Neural cell (in vitro differentiated cells): Measurements from ENCODE around the gene CELF5. TPM values are rescaled to one million over a fixed set of nuclear protein-coding genes. Genes with fewer than 3 reads are reported as not detected.

Source experiments
- H2AFZ ChIP-seq: fragments of 200-600, 300-800 bp; sonication (generic), shearing (Covaris generic); 2 replicates; pipeline ENCODE4 v1.6.0; 2014; ENCODE audit warnings: low read depth, mild to moderate bottlenecking, antibody characterized with exemption, low read length, moderate library complexity
- H3F3A ChIP-seq: fragments of 200-600 bp; shearing (Covaris generic); 2 replicates; pipeline ENCODE4 v1.6.1; 2016; ENCODE audit warnings: mild to moderate bottlenecking, moderate library complexity, mixed read lengths, antibody characterized with exemption, low read length; ENCODE audit not compliant: insufficient read depth, poor library complexity, severe bottlenecking
- H3K27ac ChIP-seq: fragments of 200-600, 300-800 bp; sonication (generic), shearing (Covaris generic); 2 replicates; pipeline ENCODE4 v1.5.1; 2014; ENCODE audit warnings: mild to moderate bottlenecking, low read length, moderate library complexity
- H3K27me3 ChIP-seq: fragments of 300-800, 200-600 bp; sonication (generic), shearing (Covaris generic); 2 replicates; pipeline ENCODE4 v1.6.0; 2014; ENCODE audit warnings: mild to moderate bottlenecking, low read depth, low read length, moderate library complexity; ENCODE audit not compliant: insufficient read depth
- H3K36me3 ChIP-seq: fragments of 300-800, 200-600 bp; sonication (generic), shearing (Covaris generic); 2 replicates; pipeline ENCODE4 v1.5.1; 2014; ENCODE audit warnings: mild to moderate bottlenecking, antibody characterized with exemption, low read length, moderate library complexity; ENCODE audit not compliant: insufficient read depth
- H3K4me2 ChIP-seq: fragments of 300-800, 200-600 bp; sonication (generic), shearing (Covaris generic); 2 replicates; pipeline ENCODE4 v1.6.0; 2014; ENCODE audit warnings: mild to moderate bottlenecking, low read length
- H3K4me3 ChIP-seq: fragments of 300-800, 200-600 bp; sonication (generic), shearing (Covaris generic); 2 replicates; pipeline ENCODE4 v1.5.1; 2014; ENCODE audit warnings: mild to moderate bottlenecking, low read length, moderate library complexity
- H3K79me2 ChIP-seq: fragments of 200-600 bp; shearing (Covaris generic); replicated peaks from 2 replicates; pipeline ENCODE4 v1.6.0; 2014; ENCODE audit warnings: mild to moderate bottlenecking, low read length, moderate library complexity; ENCODE audit not compliant: insufficient read depth
- H3K9ac ChIP-seq: fragments of 300-800, 200-600 bp; sonication (generic), shearing (Covaris generic); 2 replicates; pipeline ENCODE4 v1.6.1; 2016; ENCODE audit warnings: mild to moderate bottlenecking, low read length, mixed read lengths
- H3K9me2 ChIP-seq: fragments of 200-600 bp; shearing (Covaris generic); 2 replicates; pipeline ENCODE4 v1.6.1; 2016; ENCODE audit warnings: mild to moderate bottlenecking, low read length, mixed read lengths; ENCODE audit not compliant: insufficient read depth
- H3K9me3 ChIP-seq: fragments of 200-600, 300-800 bp; sonication (generic), shearing (Covaris generic); 2 replicates; pipeline ENCODE4 v1.6.1; 2016; ENCODE audit warnings: mild to moderate bottlenecking, mixed run types, low read length, moderate library complexity, mixed read lengths
- H4K20me1 ChIP-seq: fragments of 200-600 bp; shearing (Covaris generic); 2 replicates; pipeline ENCODE4 v1.6.1; 2016; ENCODE audit warnings: mild to moderate bottlenecking, mixed run types; ENCODE audit not compliant: insufficient read depth
- CTCF ChIP-seq: fragments of 450-650 bp; IDR thresholded peaks from 2 replicates; pipeline ENCODE4 v1.5.1; 2014; ENCODE audit warnings: antibody characterized with exemption, mild to moderate bottlenecking, moderate library complexity; ENCODE audit not compliant: poor library complexity, severe bottlenecking
- EP300 ChIP-seq: fragments of 450-650 bp; conservative IDR thresholded peaks from 2 replicates; pipeline ENCODE4 v1.6.1; 2014; ENCODE audit warnings: antibody characterized with exemption, mild to moderate bottlenecking, moderate library complexity; ENCODE audit not compliant: poor library complexity, severe bottlenecking
- EZH2 ChIP-seq: fragments of 200-600, 300-800 bp; shearing (Covaris generic), sonication (generic); IDR thresholded peaks from 2 replicates; pipeline ENCODE4 v1.6.1; 2014; ENCODE audit warnings: antibody characterized with exemption, low read length, borderline replicate concordance, mild to moderate bottlenecking; ENCODE audit not compliant: insufficient read depth, poor library complexity, severe bottlenecking
- MXI1 ChIP-seq: fragments of 450-650 bp; conservative IDR thresholded peaks from 2 replicates; pipeline ENCODE4 v1.6.1; 2014; ENCODE audit warnings: antibody characterized with exemption, mild to moderate bottlenecking; ENCODE audit not compliant: poor library complexity, severe bottlenecking
- POLR2AphosphoS5 ChIP-seq: IDR thresholded peaks from 2 replicates; pipeline ENCODE4 v1.6.1; 2012
- RAD21 ChIP-seq: fragments of 450-650 bp; conservative IDR thresholded peaks from 2 replicates; pipeline ENCODE4 v1.6.1; 2014; ENCODE audit warnings: antibody characterized with exemption, mild to moderate bottlenecking, moderate library complexity
- REST ChIP-seq: IDR thresholded peaks from 2 replicates; pipeline ENCODE4 v1.6.1; 2012; ENCODE audit warnings: borderline replicate concordance
- SMC3 ChIP-seq: fragments of 450-650 bp; conservative IDR thresholded peaks from 2 replicates; pipeline ENCODE4 v1.6.1; 2014; ENCODE audit warnings: antibody characterized with exemption, mild to moderate bottlenecking, moderate library complexity; ENCODE audit not compliant: poor library complexity
- TAF1 ChIP-seq: IDR thresholded peaks from 2 replicates; pipeline ENCODE4 v1.6.1; 2012; ENCODE audit warnings: low read depth
- polyA plus RNA-seq: library from polyadenylated mRNA; depleted of rRNA; stranded (reverse); fragments of >200 nt; gene quantifications from 2 replicates; pipeline ENCODE4 v1.2.3, GENCODE V29; 2014

The CELF5 gene
- polyA plus RNA-seq, 1 donor from 2014 or later = 130 TPM

GRCh38 chr19:3336351-3336679, 111.9 kb downstream of the CELF5 start:
- H3K4me3 ChIP-seq = no peak overlapping the region
- peaks cover 16% of the 10 kb centered on the region for H3K27me3 ChIP-seq
- H3K9me3 ChIP-seq = no peaks in the 10 kb centered on the region
- no peaks in the 10 kb centered on the region for H4K20me1 ChIP-seq
- H3K27ac ChIP-seq = no peak overlapping the region
- TF ChIP-seq CTCF (no peak), EZH2 (no peak), REST (no peak), POLR2AphosphoS5 (no peak), RAD21 (no peak), EP300 (no peak), SMC3 (no peak), MXI1 (no peak), TAF1 (no peak)
- H3K79me2 ChIP-seq = no peaks in the 10 kb centered on the region
- no peaks in the 10 kb centered on the region for H3K36me3 ChIP-seq
- no peak overlapping the region for H3K4me2 ChIP-seq
- H3F3A ChIP-seq = no peaks in the 10 kb centered on the region
- no peak overlapping the region for H2AFZ ChIP-seq
- no peaks in the 10 kb centered on the region for H3K9me2 ChIP-seq
- no peak overlapping the region for H3K9ac ChIP-seq

- Histone ChIP-seq H2AFZ (no peak overlapping the region), H3K36me3 (no peaks in the 10 kb centered on the region), H3K9me2 (no peaks in the 10 kb centered on the region), H3K27ac (no peak overlapping the region), H3K79me2 (no peaks in the 10 kb centered on the region), H3K27me3 (peaks cover 12% of the 10 kb centered on the region), H4K20me1 (no peaks in the 10 kb centered on the region), H3K9ac (no peak overlapping the region), H3K9me3 (no peaks in the 10 kb centered on the region), H3F3A (no peaks in the 10 kb centered on the region), H3K4me2 (no peak overlapping the region), H3K4me3 (no peak overlapping the region)
- TF ChIP-seq CTCF (no peak), REST (no peak), EP300 (no peak), SMC3 (no peak), TAF1 (no peak), EZH2 (no peak), POLR2AphosphoS5 (no peak), MXI1 (no peak), RAD21 (no peak)
These were observed 112.4 kb downstream of the CELF5 start for GRCh38 chr19:3336680-3337523.
